ENCODE results near the gene PRC1.

PRC1 gene

DNA sequence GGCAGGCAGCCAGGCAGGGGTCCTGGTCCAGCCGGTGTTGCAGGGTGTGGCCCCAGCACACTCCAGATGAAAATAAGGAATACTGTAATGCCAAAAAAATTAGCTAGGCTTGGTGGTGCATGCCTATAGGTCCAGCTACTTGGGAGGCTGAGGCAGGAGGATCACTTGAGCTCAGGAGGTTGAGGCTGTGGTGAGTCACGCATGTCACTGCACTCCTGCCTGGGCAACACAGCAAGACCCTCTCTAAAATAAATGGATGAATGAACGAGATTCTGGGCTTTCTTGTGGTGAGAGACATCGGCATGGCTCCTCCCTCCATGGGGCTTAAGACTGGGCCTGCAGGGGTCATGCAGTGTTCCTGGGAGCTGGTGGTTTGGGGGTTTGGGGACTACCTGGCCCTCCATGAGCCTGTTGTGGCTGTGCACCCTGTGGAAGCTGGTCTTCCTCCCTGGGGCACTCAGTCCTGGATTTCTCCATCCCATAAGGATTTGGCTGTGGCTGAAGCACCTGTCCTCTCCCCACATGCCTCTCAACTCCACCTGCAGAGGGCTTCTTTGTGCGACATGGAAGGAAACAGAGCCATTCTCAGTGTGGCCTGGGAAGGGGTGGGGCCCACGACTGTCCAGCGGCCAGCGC, 47.3 kb downstream of the PRC1 start:
- in situ Hi-C loops (cut with MboI; ENCODE audit: low sequenced_read_pairs, unreplicated experiment), result no loop called here
- no peak for DNase-seq (ENCODE audit: low spot score)
- no peak for TF ChIP-seq CTCF (IDR thresholded peaks at IDR 0.05; ENCODE audit: borderline replicate concordance, control extremely low read depth, extremely low read depth, insufficient read depth, missing control alignments)

DNA sequence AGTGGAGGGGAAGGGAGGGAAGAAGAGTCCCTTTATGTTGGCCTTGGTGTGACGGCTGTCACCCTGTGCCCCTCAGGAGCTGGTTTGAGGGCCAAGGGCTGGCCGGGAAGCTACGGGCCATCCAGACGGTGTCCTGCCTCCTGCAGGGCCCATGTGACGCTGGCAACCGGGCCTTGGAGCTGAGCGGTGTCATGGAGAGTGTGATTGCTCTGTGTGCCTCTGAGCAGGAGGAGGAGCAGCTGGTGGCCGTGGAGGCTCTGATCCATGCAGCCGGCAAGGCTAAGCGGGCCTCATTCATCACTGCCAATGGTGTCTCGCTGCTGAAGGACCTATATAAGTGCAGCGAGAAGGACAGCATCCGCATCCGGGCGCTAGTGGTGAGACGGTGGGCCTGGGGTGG, 47.8 kb downstream of the PRC1 start:
- TF ChIP-seq CTCF (IDR thresholded peaks at IDR 0.05; ENCODE audit: borderline replicate concordance, control extremely low read depth, extremely low read depth, insufficient read depth, missing control alignments), result no peak
- no peak for DNase-seq (ENCODE audit: low spot score)
- in situ Hi-C loops (cut with MboI; ENCODE audit: low sequenced_read_pairs, unreplicated experiment), result no loop called here

DNA sequence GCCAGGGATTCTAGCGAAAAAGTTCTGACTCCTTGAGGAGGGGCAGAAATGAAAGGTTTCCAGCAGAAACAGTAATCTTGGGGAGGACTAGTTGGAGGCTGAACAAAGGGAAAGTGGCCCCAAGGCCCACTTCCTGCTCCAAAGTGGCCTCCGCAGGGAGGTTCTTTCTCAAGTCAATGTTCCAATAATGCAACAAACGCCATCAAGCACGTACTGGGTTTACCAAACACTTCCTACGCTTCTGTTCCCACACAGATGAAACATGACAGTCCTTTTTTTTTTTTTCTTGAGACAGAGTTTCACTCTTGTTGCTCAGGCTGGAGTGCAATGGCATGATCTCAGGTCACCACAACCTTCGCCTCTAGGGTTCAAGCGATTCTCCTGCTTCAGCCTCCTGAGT, 49.2 kb downstream of the PRC1 start:
- TF ChIP-seq CTCF (IDR thresholded peaks at IDR 0.05; ENCODE audit: borderline replicate concordance, control extremely low read depth, extremely low read depth, insufficient read depth, missing control alignments), result no peak
- in situ Hi-C loops (cut with MboI; ENCODE audit: low sequenced_read_pairs, unreplicated experiment), result no loop called here

GRCh38 chr15:90942354-90943120, 51.8 kb downstream of the PRC1 start:
- no peak for TF ChIP-seq CTCF (IDR thresholded peaks at IDR 0.05; ENCODE audit: borderline replicate concordance, control extremely low read depth, extremely low read depth, insufficient read depth, missing control alignments)
- in situ Hi-C loops (cut with MboI; ENCODE audit: low sequenced_read_pairs, unreplicated experiment), result no loop called here
- no peak for DNase-seq (ENCODE audit: low spot score)

More for the DNA sequence above, 49.2 kb downstream of the PRC1 start:
- DNase-seq (ENCODE audit: low spot score), result no peak

- no peak for TF ChIP-seq CTCF (IDR thresholded peaks at IDR 0.05; ENCODE audit: borderline replicate concordance, control extremely low read depth, extremely low read depth, insufficient read depth, missing control alignments)
- in situ Hi-C loops (cut with MboI; ENCODE audit: low sequenced_read_pairs, unreplicated experiment), result no loop called here
- DNase-seq (ENCODE audit: low spot score), result no peak
Measured at GRCh38 chr15:90941038-90941437, 53.3 kb downstream of the PRC1 start.

GRCh38 chr15:90939756-90940155, 54.6 kb downstream of the PRC1 start:
- in situ Hi-C loops (cut with MboI; ENCODE audit: low sequenced_read_pairs, unreplicated experiment), result no loop called here
- TF ChIP-seq CTCF (IDR thresholded peaks at IDR 0.05; ENCODE audit: borderline replicate concordance, control extremely low read depth, extremely low read depth, insufficient read depth, missing control alignments), result no peak
- DNase-seq (ENCODE audit: low spot score), result no peak
